ENCODE measurements around the gene EPHB1.

DNA sequence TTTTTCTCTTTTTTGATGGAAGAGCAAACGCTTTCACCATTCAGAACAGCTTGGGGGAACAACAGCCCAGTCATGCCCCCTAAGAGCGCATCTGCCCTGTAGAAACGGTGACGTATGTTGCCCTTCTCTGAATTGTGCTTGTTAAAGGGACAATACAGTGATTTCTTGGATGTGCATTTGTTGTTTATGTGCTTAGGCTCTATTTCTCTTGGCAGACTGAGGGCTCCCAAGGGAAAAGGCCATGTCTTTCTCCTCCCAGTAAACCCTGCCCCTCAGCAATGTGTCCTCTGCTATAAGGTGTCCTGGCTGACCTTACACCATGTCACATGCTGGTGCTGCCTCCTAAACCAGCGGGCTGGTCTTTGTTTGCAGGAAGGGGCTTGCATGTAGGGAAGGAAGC, 346.1 kb downstream of the EPHB1 start:
- no peak for TF ChIP-seq POLR2A (IDR thresholded peaks at IDR 0.05)
- TF ChIP-seq, protein P1, sequence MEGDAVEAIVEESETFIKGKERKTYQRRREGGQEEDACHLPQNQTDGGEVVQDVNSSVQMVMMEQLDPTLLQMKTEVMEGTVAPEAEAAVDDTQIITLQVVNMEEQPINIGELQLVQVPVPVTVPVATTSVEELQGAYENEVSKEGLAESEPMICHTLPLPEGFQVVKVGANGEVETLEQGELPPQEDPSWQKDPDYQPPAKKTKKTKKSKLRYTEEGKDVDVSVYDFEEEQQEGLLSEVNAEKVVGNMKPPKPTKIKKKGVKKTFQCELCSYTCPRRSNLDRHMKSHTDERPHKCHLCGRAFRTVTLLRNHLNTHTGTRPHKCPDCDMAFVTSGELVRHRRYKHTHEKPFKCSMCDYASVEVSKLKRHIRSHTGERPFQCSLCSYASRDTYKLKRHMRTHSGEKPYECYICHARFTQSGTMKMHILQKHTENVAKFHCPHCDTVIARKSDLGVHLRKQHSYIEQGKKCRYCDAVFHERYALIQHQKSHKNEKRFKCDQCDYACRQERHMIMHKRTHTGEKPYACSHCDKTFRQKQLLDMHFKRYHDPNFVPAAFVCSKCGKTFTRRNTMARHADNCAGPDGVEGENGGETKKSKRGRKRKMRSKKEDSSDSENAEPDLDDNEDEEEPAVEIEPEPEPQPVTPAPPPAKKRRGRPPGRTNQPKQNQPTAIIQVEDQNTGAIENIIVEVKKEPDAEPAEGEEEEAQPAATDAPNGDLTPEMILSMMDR (IDR thresholded peaks at IDR 0.05): no peak
